Camera-type eye (tissue), 1 donor: Measurements from ENCODE around the gene OR1E1. TPM values are rescaled to one million over a fixed set of nuclear protein-coding genes. Genes with fewer than 3 reads are reported as not detected.

ENCODE experiments used
- total RNA-seq: library from RNA; depleted of rRNA; stranded (reverse); fragments of >200 nt; gene quantifications from one replicate; pipeline ENCODE4 v1.2.3, GENCODE V29; 2014

Gene OR1E1, protein sequence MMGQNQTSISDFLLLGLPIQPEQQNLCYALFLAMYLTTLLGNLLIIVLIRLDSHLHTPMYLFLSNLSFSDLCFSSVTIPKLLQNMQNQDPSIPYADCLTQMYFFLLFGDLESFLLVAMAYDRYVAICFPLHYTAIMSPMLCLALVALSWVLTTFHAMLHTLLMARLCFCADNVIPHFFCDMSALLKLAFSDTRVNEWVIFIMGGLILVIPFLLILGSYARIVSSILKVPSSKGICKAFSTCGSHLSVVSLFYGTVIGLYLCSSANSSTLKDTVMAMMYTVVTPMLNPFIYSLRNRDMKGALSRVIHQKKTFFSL
- not detected for total RNA-seq

DNA sequence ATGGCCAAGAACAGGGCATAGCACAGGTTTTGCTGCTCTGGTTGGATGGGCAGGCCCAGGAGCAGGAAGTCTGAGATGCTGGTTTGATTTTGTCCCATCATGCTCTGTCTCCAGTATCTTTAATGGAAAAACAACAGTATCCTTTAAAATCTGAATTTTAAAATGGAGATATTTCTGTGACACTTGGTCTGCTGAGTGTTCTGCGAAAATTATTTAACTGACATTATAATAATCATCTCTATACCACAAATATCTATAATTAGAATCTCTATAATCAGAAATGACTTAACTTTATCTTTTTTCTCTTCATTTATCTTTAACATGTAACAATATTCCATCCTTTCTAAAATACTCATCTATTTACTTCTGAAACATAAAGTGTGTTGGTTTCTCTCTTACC lies at the start of gene OR1E1:
OR1E1 (minus strand) TSS at position 101 of the 400 bp plus-strand sequence; CDS start at position 101, 0 bp downstream.

DNA sequence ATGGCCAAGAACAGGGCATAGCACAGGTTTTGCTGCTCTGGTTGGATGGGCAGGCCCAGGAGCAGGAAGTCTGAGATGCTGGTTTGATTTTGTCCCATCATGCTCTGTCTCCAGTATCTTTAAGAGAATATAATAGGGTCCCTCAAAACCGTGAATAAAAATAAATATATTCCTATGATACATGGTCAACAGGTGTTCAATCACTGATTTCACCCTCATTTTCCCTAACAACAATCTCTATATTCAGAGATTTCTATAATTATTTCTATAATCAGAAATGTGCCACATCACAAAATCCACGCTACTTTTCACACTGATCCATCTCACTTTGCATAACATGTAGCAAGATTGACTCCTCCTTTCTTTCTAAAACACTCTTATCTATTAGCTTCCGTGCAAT lies 35.5 kb upstream of the OR1E1 start, which contains the start of gene OR1E2:
OR1E2 (minus strand) TSS at position 101 of the 400 bp plus-strand sequence; CDS start at position 101, 0 bp downstream.

DNA sequence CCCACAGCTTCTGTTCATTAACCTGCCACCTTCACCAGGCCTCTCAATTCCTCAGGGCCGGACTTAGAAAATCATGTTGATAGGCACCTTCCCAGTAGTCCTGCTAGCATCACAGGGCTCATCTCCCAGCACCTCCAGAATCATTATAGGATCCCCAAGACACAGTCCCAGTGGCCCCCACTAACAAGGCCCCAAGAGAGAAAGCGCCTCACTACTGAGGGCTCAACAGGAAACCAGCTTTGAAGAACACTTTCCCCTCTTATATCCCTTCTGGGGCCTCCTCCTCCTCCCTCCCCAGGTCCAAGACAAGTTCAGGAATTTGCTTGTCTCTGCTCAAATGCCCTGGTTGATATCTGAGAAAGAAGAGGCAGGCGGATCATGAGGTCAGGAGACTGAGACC lies 12.9 kb upstream of the OR1E1 start, which contains the start of gene OR3A3:
OR3A3 (plus strand) TSS at position 301 of the 400 bp plus-strand sequence.

DNA sequence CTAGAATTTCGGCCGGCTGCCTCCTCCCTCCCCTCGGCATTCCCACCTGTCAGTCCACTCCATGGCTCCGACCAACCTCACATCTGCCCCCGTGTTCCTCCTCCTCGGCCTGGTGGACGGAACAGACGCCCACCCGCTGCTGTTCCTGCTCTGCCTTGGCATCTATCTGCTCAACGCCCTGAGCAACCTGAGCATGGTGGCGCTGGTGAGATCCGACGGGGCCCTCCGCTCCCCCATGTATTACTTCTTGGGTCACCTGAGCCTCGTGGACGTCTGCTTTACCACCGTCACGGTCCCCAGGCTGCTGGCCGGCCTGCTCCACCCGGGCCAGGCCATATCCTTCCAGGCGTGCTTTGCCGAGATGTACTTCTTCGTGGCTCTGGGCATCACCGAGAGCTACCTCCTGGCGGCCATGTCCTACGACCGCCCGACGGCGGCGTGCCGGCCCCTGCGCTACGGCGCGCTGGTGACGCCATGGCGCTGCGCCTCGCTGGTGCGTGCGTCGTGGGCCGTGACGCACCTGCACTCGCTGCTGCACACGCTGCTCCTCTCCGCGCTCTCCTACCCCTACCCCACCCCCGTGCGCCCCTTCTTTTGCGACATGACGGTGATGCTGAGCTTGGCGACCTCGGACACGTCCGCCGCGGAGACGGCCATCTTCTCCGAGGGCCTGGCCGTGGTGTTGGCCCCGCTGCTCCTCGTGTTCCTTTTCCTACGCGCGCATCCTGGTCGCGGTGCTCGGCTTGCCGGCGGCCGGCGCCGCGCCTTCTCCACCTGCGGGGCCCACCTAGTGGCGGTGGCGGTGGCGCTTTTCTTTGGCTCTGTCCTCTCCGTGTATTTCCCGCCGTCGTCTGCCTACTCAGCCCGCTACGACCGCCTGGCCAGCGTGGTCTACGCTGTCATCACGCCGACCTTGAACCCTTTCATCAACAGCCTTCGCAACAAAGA lies 12.1 kb downstream of the OR1E1 start, which contains the start of gene OR3A2:
OR3A2 (minus strand) TSS at position 440 of the 948 bp plus-strand sequence.

Other genes with a start within 250 kb of the OR1E1 start
- gene OR1A2, start 200.9 kb downstream of the OR1E1 start, total RNA-seq, result not detected
- gene OR1A1, start 190.7 kb downstream of the OR1E1 start, total RNA-seq, result not detected
- not detected for gene OR3A1, start 100.0 kb downstream of the OR1E1 start, total RNA-seq
- 0.38 TPM for gene OR3A2, start 12.1 kb downstream of the OR1E1 start, total RNA-seq
- gene OR3A3, start 13.0 kb upstream of the OR1E1 start, total RNA-seq, result not detected
- gene OR1E2, start 35.4 kb upstream of the OR1E1 start, total RNA-seq, result not detected
- 1.8 TPM for gene SPATA22, start 73.4 kb upstream of the OR1E1 start, total RNA-seq
- gene ASPA, start 77.6 kb upstream of the OR1E1 start, total RNA-seq, result 5.4 TPM
- 0.55 TPM for gene TRPV3, start 159.4 kb upstream of the OR1E1 start, total RNA-seq
- gene TRPV1, start 211.0 kb upstream of the OR1E1 start, total RNA-seq, result 11.9 TPM
- 23.7 TPM for gene SHPK, start 237.8 kb upstream of the OR1E1 start, total RNA-seq
- gene CTNS, start 238.3 kb upstream of the OR1E1 start, total RNA-seq, result 13.8 TPM